Endothelial cell of umbilical vein (primary cell): Measurements from ENCODE around the gene RAMAC. TPM values are rescaled to one million over a fixed set of nuclear protein-coding genes. Genes with fewer than 3 reads are reported as not detected.

Experiments used
- BruUV-seq: library from RNA; stranded (reverse); fragments of 400-500 nt; replicated peaks from 2 replicates; lab custom pipeline; 2021; lab: Mats Ljungman, UMichigan
- CTCF ChIA-PET: fragments of 300-600, 350-600 bp; sonication (Branson Sonifier 250); formaldehyde crosslinking; loops from one replicate; lab custom pipeline; 2021; ENCODE audit warnings: antibody characterized with exemption, inconsistent platforms; lab: Charles Lee
- POLR2A ChIA-PET: fragments of 300-600, 350-600 bp; sonication (Branson Sonifier 250); formaldehyde crosslinking; loops from one replicate; lab custom pipeline; 2021; ENCODE audit warnings: antibody characterized with exemption, inconsistent platforms; lab: Charles Lee
- DNase-seq: peaks from one replicate; pipeline ENCODE4 v3.0.0-alpha.2; 2011; ENCODE audit warnings: low read depth, low spot score
- FAIRE-seq: peaks from 2 replicates; lab custom pipeline; 2011; peaks lifted over from hg19 to GRCh38; lab: Jason Lieb, UNC
- H2AFZ ChIP-seq: 2 replicates; pipeline ENCODE4 v1.6.0; 2012; ENCODE audit warnings: low read depth, low read length, control low read depth, inconsistent platforms
- H3K27ac ChIP-seq: 2 replicates; pipeline ENCODE4 v1.5.1; 2011; ENCODE audit warnings: low read depth, mild to moderate bottlenecking, control low read depth, low read length, moderate library complexity; ENCODE audit not compliant: insufficient read depth
- H3K27me3 ChIP-seq, 2 experiments: 2 replicates each; pipeline versions ENCODE4 v1.6.0 to v1.6.1; 2011; ENCODE audit warnings: low read length in 2 of 2, mixed read lengths in 1 of 2; ENCODE audit not compliant: control insufficient read depth in 2 of 2, insufficient read depth in 2 of 2
- H3K36me3 ChIP-seq, 2 experiments: 2 replicates in 1 of 2; 3 replicates in 1 of 2; pipeline ENCODE4 v1.5.1; 2011; ENCODE audit warnings: low read length in 2 of 2, mild to moderate bottlenecking in 1 of 2, moderate library complexity in 1 of 2; ENCODE audit not compliant: control insufficient read depth in 2 of 2, insufficient read depth in 2 of 2; ENCODE audit errors: extremely low read depth in 1 of 2
- H3K4me1 ChIP-seq: 3 replicates; pipeline ENCODE4 v1.5.1; 2011; ENCODE audit warnings: mild to moderate bottlenecking, low read length; ENCODE audit not compliant: control insufficient read depth, insufficient read depth; ENCODE audit errors: extremely low read depth
- H3K4me2 ChIP-seq: 2 replicates; pipeline ENCODE4 v1.6.1; 2011; ENCODE audit warnings: low read length, control low read depth, mixed read lengths; ENCODE audit not compliant: insufficient read depth
- H3K4me3 ChIP-seq, 3 experiments: fragments of 200-600 bp in 1 of 3; sonication (generic), shearing (Covaris generic) in 1 of 3; replicated peaks in 1 of 3; 2 replicates each; pipeline ENCODE4 v1.5.1; 2011 to 2016; ENCODE audit warnings: control low read depth in 3 of 3, low read length in 3 of 3, mild to moderate bottlenecking in 2 of 3, inconsistent platforms in 1 of 3, low read depth in 1 of 3, moderate library complexity in 1 of 3; ENCODE audit not compliant: insufficient read depth in 1 of 3
- H3K79me2 ChIP-seq: 2 replicates; pipeline ENCODE4 v1.6.0; 2012; ENCODE audit warnings: low read length, inconsistent platforms; ENCODE audit not compliant: control insufficient read depth, insufficient read depth
- H3K9ac ChIP-seq: replicated peaks from 2 replicates; pipeline ENCODE3; 2011; ENCODE audit warnings: low read length, control low read depth; ENCODE audit not compliant: insufficient read depth; ENCODE audit errors: extremely low read depth
- H3K9me1 ChIP-seq: replicated peaks from 3 replicates; pipeline ENCODE4 v1.6.0; 2011; ENCODE audit warnings: mild to moderate bottlenecking, low read length; ENCODE audit not compliant: control insufficient read depth, insufficient read depth; ENCODE audit errors: extremely low read depth
- H3K9me3 ChIP-seq: replicated peaks from 2 replicates; pipeline ENCODE4 v1.5.1; 2012; ENCODE audit warnings: low read length, inconsistent platforms; ENCODE audit not compliant: control insufficient read depth, insufficient read depth
- H4K20me1 ChIP-seq: replicated peaks from 2 replicates; pipeline ENCODE3; 2011; ENCODE audit warnings: mild to moderate bottlenecking, low read length; ENCODE audit not compliant: control insufficient read depth, insufficient read depth; ENCODE audit errors: extremely low read depth
- GATA2 ChIP-seq: IDR thresholded peaks from 2 replicates; pipeline ENCODE4 v1.7.0; 2011; ENCODE audit warnings: low read depth, mild to moderate bottlenecking, moderate library complexity, mixed read lengths, low read length; ENCODE audit not compliant: insufficient read length, insufficient read depth
- dilution Hi-C: fragments of 300-500 bp; cut with MboI; formaldehyde crosslinking; loops from one replicate; pipeline ENCODE4 v1.15.0; 2019; ENCODE audit warnings: low sequenced_read_pairs; ENCODE audit not compliant: extremely low pct_ligation_motif_present
- intact Hi-C: fragments of 100-400 bp; cut with micrococcal nuclease; formaldehyde crosslinking; loops from one replicate; pipeline ENCODE4 v1.10.0; 2022
- polyA plus RNA-seq, 4 experiments: library from polyadenylated mRNA; depleted of rRNA in 3 of 4; stranded (reverse) in 3 of 4; unstranded in 1 of 4; fragments of >200 nt; gene quantifications; 2 replicates each; pipeline versions ENCODE4 v1.2.1 to v1.2.3, GENCODE V29; 2011 to 2012; ENCODE audit warnings: missing spikeins in 1 of 4
- total RNA-seq: library from RNA; stranded (reverse); gene quantifications from 2 replicates; pipeline ENCODE4 v1.2.3, GENCODE V29; 2021
- TF ChIP-seq, protein P1 (sequence below), 2 donors: IDR thresholded peaks; 1 replicate in 1 of 2; 2 replicates in 1 of 2; pipeline ENCODE4 v1.5.1; 2011; ENCODE audit warnings: low read length in 2 of 2, mild to moderate bottlenecking in 2 of 2, moderate library complexity in 2 of 2, control low read depth in 1 of 2, inconsistent platforms in 1 of 2, low read depth in 1 of 2; ENCODE audit not compliant: insufficient read depth in 1 of 2; ENCODE audit errors: extremely low read depth in 1 of 2
- TF ChIP-seq, protein P2 (sequence below): IDR thresholded peaks from 2 replicates; pipeline ENCODE4 v1.6.1; 2011; ENCODE audit not compliant: insufficient read depth, insufficient read length

The RAMAC gene
- total and polyA plus RNA-seq, 2 donors (not counting 3 experiments of a cell fraction or from before 2014, with no cell fraction given), result 12.5 to 14.1 TPM

DNA sequence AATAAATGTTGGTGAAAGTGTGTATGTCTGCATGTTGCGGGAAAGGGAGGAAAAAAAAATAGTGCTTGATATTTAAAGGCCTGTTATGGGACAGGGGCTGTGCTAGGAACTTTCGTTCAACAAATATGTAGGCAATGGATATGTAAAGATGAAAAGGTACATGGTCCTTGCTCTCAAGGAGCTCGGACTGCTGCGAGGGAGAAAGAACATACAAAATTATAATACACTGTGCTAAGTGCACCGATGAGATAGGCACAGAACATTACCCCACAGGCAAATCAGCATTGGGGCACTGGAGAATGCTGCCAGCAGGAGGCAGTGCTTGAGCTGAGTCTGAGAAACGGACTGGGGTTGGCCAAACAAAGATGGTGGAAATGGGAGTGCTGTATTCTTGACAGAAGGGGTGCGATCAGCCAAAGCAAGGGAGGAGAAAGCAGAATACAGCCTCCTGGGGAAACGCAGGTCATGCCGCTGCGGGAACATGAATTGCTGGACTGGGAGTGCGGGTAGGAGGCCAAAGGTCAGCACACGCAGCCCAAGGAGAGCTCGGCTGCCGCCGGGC is 24.8 kb downstream of the RAMAC start:
- intact Hi-C loops (loop anchor here (1.0 to 10.0 kb wide), 9 partner anchors 57 to 554 kb away; partner anchors contain the start of genes BNC1, BTBD1 and RPS17), dilution Hi-C loops (no loop called here)
- DNase-seq (peak; percentile 79), FAIRE-seq (peak; percentile 92)
- Histone ChIP-seq H3K27me3 (no peaks in the 10 kb centered on the region), H3K4me1 (peaks cover 17% of the 10 kb centered on the region), H3K36me3 (peaks cover 5 to 6% of the 10 kb centered on the region in 2 experiments), H2AFZ (peak overlapping the region; percentile 83), H3K9ac (peak overlapping the region; percentile 66), H3K79me2 (peaks cover 11% of the 10 kb centered on the region), H4K20me1 (no peaks in the 10 kb centered on the region), H3K9me3 (no peaks in the 10 kb centered on the region), H3K4me3 (peak overlapping the region; percentile 74 to 100 (median 87)), H3K27ac (peak overlapping the region; percentile 31), H3K4me2 (peak overlapping the region; percentile 87), H3K9me1 (no peaks in the 10 kb centered on the region)
- TF ChIP-seq, protein P1, sequence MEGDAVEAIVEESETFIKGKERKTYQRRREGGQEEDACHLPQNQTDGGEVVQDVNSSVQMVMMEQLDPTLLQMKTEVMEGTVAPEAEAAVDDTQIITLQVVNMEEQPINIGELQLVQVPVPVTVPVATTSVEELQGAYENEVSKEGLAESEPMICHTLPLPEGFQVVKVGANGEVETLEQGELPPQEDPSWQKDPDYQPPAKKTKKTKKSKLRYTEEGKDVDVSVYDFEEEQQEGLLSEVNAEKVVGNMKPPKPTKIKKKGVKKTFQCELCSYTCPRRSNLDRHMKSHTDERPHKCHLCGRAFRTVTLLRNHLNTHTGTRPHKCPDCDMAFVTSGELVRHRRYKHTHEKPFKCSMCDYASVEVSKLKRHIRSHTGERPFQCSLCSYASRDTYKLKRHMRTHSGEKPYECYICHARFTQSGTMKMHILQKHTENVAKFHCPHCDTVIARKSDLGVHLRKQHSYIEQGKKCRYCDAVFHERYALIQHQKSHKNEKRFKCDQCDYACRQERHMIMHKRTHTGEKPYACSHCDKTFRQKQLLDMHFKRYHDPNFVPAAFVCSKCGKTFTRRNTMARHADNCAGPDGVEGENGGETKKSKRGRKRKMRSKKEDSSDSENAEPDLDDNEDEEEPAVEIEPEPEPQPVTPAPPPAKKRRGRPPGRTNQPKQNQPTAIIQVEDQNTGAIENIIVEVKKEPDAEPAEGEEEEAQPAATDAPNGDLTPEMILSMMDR (IDR thresholded peaks at IDR 0.05; ENCODE audit: extremely low read depth in 1 of 2, insufficient read depth in 1 of 2, low read depth in 1 of 2, low read length in 2 of 2), result peak; percentile 84 to 95
- no peak for TF ChIP-seq GATA2
- TF ChIP-seq, protein P2, sequence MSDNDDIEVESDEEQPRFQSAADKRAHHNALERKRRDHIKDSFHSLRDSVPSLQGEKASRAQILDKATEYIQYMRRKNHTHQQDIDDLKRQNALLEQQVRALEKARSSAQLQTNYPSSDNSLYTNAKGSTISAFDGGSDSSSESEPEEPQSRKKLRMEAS, result no peak
- CTCF ChIA-PET, result interaction anchor here (0.6 to 3.5 kb wide), 41 partner anchors 9 to 480 kb away, joined by 3 to 22 read pairs (median 5); partner anchors contain the start of genes BTBD1, HDGFL3, RAMAC and RPS17
- POLR2A ChIA-PET, result interaction anchor here (1.0 to 1.1 kb wide), 3 partner anchors 25 to 98 kb away, joined by 3 to 4 read pairs (median 3); partner anchors contain the start of gene RAMAC
- TSS peak; percentile 38 for BruUV-seq
